ENCODE data around the gene OBI1.

OBI1 gene

GRCh38 chr13:78572459-78572858 lies 86.5 kb downstream of the OBI1 start:
- no peak for DNase-seq

- DNase-seq, result no peak
Observed at GRCh38 chr13:78569029-78569428, 89.9 kb downstream of the OBI1 start.

- no peak for DNase-seq
Observed at GRCh38 chr13:78566631-78567030, 92.3 kb downstream of the OBI1 start.

Measured in activated T-cell treated with anti-CD3 and anti-CD28 coated beads, Interleukin-2, amount 50 U/mL, for 1 hour (primary cell).